Chondrocyte (in vitro differentiated cells): ENCODE measurements around the gene LARGE1. TPM values are rescaled to one million over a fixed set of nuclear protein-coding genes. Genes with fewer than 3 reads are reported as not detected.

ENCODE experiments used
- DNase-seq: peaks from one replicate; pipeline ENCODE4 v3.0.0; 2021; ENCODE audit warnings: mixed read lengths, low spot score
- H3K27ac Mint-ChIP-seq: one replicate; pipeline ENCODE4 v1.8.0; 2021; ENCODE audit warnings: mild to moderate bottlenecking, moderate library complexity, mixed read lengths; ENCODE audit not compliant: unreplicated experiment
- H3K27me3 Mint-ChIP-seq: 2 replicates; pipeline ENCODE4 v1.8.0; 2021; ENCODE audit warnings: low read depth, mixed read lengths
- H3K36me3 Mint-ChIP-seq: 2 replicates; pipeline ENCODE4 v1.8.0; 2021; ENCODE audit warnings: low read depth, mixed read lengths
- H3K4me1 Mint-ChIP-seq: 2 replicates; pipeline ENCODE4 v1.8.0; 2021; ENCODE audit warnings: low read depth, mild to moderate bottlenecking, mixed read lengths
- H3K4me3 Mint-ChIP-seq: one replicate; pipeline ENCODE4 v1.8.0; 2021; ENCODE audit warnings: mild to moderate bottlenecking, moderate library complexity, mixed read lengths; ENCODE audit not compliant: unreplicated experiment
- H3K9me3 Mint-ChIP-seq: 2 replicates; pipeline ENCODE4 v1.8.0; 2021; ENCODE audit warnings: low read depth, mixed read lengths
- total RNA-seq: library from RNA; stranded (reverse); gene quantifications from 3 replicates; pipeline ENCODE4 v1.2.1, GENCODE V29; 2021
- TF ChIP-seq, protein P1 (sequence below): fragments of 200-600 bp; sonication (generic); IDR thresholded peaks from 2 replicates; pipeline ENCODE4 v1.5.0; 2021; ENCODE audit warnings: antibody characterized with exemption, mild to moderate bottlenecking, moderate library complexity

Gene LARGE1
- total RNA-seq, 1 donor from 2014 or later, result 21.3 TPM

DNA sequence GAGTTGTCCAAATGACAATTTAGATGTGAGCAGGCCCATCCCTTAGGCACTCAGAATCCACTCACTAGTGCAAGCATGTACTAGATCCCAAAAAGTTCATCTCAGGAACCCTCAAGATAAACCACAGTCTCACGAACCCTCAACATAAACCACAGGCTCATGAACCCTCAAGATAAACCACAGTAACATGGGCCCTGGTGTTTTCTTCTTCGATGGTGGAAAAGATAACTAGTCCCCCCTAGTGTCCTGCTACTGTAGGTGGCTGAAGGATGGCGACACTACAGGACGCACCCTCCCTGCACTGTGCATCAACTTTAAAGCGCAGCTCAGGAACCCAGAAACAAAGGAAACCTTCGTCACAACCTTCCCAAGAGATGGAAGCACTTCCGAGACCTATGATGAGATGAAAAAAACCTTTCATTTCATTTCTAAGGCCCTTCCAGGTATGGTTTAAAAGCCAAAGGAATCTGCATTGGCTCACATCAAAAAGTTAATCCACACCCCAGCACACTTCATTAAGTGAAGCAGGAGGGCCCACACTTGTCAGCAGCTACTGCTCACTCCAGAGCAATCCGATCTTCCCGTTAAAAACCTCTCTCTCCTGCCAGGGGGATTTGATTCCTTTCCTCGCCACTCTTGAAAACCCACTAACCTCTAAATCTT is 2.4 kb downstream of the LARGE1 start:
- H3K9me3 Mint-ChIP-seq, result no peaks in the 10 kb centered on the region
- no peaks in the 10 kb centered on the region for H3K36me3 Mint-ChIP-seq
- H3K27ac Mint-ChIP-seq, result no peak overlapping the region
- no peaks in the 10 kb centered on the region for H3K27me3 Mint-ChIP-seq
- TF ChIP-seq, protein P1, sequence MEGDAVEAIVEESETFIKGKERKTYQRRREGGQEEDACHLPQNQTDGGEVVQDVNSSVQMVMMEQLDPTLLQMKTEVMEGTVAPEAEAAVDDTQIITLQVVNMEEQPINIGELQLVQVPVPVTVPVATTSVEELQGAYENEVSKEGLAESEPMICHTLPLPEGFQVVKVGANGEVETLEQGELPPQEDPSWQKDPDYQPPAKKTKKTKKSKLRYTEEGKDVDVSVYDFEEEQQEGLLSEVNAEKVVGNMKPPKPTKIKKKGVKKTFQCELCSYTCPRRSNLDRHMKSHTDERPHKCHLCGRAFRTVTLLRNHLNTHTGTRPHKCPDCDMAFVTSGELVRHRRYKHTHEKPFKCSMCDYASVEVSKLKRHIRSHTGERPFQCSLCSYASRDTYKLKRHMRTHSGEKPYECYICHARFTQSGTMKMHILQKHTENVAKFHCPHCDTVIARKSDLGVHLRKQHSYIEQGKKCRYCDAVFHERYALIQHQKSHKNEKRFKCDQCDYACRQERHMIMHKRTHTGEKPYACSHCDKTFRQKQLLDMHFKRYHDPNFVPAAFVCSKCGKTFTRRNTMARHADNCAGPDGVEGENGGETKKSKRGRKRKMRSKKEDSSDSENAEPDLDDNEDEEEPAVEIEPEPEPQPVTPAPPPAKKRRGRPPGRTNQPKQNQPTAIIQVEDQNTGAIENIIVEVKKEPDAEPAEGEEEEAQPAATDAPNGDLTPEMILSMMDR, result peak; percentile 70
- peaks cover 28% of the 10 kb centered on the region for H3K4me1 Mint-ChIP-seq
- no peak for DNase-seq
- peak overlapping the region; percentile 52 for H3K4me3 Mint-ChIP-seq

DNA sequence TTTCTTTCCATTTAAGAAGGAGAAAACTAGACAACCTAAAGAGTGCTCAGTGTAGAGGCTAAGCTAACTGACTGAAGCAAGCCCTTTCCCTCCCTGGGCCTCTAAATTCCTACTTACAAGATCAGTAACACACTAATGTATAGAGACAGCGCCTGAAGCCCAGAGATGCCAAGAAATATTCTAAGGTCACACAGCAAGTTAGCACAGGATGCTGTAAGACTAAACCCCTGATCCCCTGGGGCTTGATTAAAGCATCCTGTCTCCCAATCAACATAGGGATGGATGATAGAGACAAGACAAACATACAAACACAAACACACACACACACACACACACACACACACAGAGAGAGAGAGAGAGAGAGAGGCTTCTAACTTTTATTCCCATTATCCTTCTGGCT is 5.6 kb downstream of the LARGE1 start:
- TF ChIP-seq, protein P1, result no peak
- Mint-ChIP-seq H3K4me1 (peaks cover 28% of the 10 kb centered on the region), H3K36me3 (peaks cover 6% of the 10 kb centered on the region), H3K27me3 (no peaks in the 10 kb centered on the region), H3K27ac (no peak overlapping the region), H3K9me3 (no peaks in the 10 kb centered on the region), H3K4me3 (no peak overlapping the region)
- DNase-seq, result no peak

DNA sequence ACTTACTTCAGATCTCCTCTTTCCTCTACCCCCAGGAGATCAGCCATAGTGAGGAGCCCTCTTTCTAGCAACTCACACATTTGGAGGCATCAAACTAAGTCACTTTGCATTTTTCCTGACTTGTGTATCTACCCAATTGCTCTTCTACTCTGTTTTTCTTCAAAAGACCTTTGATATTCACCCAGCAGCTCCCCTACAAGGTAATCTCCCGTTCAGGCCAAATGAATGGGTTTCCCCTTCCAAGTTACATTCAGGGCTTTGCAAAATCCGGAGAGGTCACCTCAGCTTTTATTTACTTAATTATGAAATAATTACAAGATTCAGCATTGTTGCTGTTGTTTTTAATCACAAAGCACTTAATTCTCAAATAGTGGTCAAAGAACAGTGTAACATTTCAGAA is 6.1 kb downstream of the LARGE1 start:
- Mint-ChIP-seq H3K27ac (no peak overlapping the region), H3K4me1 (peaks cover 30% of the 10 kb centered on the region), H3K9me3 (no peaks in the 10 kb centered on the region), H3K4me3 (no peak overlapping the region), H3K36me3 (peaks cover 6% of the 10 kb centered on the region), H3K27me3 (no peaks in the 10 kb centered on the region)
- no peak for DNase-seq
- TF ChIP-seq, protein P1, result no peak

DNA sequence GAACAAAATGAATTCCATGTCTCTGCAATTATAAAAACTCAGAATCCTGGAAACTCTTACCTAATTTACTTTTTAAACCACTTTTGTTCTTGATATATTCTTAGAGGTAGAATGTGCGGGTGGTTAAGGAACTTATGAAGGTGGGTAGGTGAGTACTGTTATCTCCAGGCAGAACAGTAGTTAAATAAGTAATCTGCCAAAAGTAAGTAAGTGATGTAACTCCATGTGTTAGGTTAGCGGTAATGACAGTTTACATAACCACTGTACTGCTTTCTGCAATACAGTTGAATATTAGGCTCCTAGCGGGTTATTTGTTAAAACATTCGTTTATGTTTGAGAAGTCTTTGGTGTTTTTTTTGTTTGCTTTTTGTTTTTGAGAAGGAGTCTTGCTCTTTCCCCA is 7.1 kb downstream of the LARGE1 start:
- H3K27me3 Mint-ChIP-seq, result no peaks in the 10 kb centered on the region

DNA sequence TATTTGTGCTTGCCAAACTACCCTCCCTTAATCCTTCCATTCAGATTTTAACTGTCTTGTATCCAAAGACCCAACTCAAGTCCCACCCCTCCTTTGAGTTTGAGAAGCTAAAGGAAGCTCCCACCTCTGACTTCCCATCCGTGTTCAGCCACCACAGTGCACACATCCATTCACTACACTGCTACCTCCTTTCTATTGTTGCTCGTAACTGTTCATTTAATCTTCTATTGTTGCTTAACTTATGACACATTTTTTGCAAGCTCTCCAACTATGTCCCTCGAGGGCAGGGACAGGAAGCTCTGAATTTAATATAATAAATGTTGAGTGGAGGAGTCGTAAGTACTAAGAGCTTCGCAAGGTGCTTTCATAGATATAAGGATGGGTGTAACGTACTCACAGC is 10.4 kb downstream of the LARGE1 start:
- Mint-ChIP-seq H3K4me3 (no peak overlapping the region), H3K9me3 (no peaks in the 10 kb centered on the region), H3K27ac (peak overlapping the region; percentile 75), H3K36me3 (peaks cover 6% of the 10 kb centered on the region), H3K4me1 (peaks cover 24% of the 10 kb centered on the region), H3K27me3 (no peaks in the 10 kb centered on the region)
- DNase-seq, result no peak
- TF ChIP-seq, protein P1, result no peak

More for the DNA sequence above, 7.1 kb downstream of the LARGE1 start:
- H3K27ac Mint-ChIP-seq, result no peak overlapping the region
- H3K36me3 Mint-ChIP-seq, result peaks cover 6% of the 10 kb centered on the region
- no peak for DNase-seq
- H3K4me3 Mint-ChIP-seq, result no peak overlapping the region
- H3K4me1 Mint-ChIP-seq, result peaks cover 30% of the 10 kb centered on the region
- H3K9me3 Mint-ChIP-seq, result no peaks in the 10 kb centered on the region
- TF ChIP-seq, protein P1, result no peak
